GM12801 (cell line): ENCODE measurements around the gene AOPEP.

Source experiments
- TF ChIP-seq, protein P1 (sequence below): IDR thresholded peaks from one replicate; pipeline ENCODE4 v1.5.1; 2011; ENCODE audit warnings: control low read depth; ENCODE audit not compliant: insufficient read length; ENCODE audit errors: extremely low read depth

AOPEP gene

GRCh38 chr9:95005278-95006143 is 279.0 kb downstream of the AOPEP start:
- TF ChIP-seq, protein P1, sequence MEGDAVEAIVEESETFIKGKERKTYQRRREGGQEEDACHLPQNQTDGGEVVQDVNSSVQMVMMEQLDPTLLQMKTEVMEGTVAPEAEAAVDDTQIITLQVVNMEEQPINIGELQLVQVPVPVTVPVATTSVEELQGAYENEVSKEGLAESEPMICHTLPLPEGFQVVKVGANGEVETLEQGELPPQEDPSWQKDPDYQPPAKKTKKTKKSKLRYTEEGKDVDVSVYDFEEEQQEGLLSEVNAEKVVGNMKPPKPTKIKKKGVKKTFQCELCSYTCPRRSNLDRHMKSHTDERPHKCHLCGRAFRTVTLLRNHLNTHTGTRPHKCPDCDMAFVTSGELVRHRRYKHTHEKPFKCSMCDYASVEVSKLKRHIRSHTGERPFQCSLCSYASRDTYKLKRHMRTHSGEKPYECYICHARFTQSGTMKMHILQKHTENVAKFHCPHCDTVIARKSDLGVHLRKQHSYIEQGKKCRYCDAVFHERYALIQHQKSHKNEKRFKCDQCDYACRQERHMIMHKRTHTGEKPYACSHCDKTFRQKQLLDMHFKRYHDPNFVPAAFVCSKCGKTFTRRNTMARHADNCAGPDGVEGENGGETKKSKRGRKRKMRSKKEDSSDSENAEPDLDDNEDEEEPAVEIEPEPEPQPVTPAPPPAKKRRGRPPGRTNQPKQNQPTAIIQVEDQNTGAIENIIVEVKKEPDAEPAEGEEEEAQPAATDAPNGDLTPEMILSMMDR, result no peak

- TF ChIP-seq, protein P1, result no peak
These were observed 280.8 kb downstream of the AOPEP start for GRCh38 chr9:95007226-95007869.

DNA sequence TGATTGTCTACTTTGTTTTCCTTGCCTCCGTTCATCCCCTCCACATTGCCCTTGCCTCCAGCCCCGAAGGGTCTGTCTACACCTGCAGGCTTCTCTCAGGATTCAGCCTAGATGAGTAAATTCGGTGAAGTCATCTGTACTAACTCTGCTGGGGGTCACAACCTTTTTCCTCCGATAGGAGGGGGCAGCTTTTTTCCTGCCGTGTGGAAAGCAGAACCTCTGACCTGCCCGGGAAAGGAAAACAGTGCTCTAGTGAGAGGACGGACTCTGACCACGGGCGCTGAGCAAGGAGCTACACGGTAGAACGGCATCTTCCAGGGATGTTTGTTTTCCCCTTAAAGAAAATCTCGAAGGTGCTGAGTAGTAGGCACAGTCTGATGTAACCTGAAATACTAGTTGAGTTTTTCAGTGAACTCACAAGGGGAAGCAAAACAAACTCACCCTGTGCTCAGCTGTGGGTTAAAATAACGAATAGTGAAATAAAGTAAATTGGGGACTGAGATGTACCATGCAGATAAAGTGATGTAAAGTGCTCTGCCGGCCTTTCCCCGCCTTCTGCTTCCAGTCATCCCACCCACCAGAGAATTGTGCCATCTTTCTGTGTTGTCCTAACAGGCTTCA is 281.8 kb downstream of the AOPEP start:
- TF ChIP-seq, protein P1, result no peak

DNA sequence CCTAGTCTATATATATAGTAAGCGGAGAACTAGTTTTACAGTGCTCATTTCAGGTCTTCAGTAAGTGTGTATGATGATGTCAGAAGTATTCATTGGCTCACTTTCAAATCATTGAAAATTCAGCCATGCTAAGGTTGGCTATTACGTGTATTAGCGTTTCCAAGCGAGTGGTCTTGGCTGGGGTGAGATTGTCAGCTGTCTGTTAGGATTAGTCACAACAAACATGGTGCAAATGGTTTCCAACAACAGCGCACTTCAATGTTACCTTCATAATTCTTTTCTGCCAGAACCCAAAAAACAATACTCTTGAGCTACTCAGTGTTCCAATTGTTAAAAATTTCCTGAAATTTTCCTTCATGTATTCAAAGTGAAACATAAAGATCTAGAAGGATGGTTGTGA is 283.0 kb downstream of the AOPEP start:
- TF ChIP-seq, protein P1, result no peak

DNA sequence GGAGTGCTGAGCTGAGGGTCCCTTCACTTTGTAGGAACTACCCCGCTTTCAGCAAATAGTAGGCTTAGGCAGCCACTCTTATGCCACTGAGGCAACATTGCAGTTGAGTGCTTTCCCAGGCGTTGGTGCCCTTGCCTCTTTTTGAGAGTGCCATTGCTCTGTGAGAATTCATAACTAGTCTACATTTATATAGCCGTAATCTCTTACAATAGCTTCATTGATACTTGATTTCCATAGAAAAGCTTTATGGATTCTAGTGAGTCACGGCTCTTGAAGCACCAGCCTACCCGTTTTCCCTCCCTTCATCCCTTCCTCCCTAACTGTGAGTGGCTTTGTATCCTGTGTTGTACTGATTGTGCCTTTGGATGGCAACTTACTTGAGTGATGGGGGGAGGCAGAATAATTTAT is 283.9 kb downstream of the AOPEP start:
- TF ChIP-seq, protein P1, result no peak

DNA sequence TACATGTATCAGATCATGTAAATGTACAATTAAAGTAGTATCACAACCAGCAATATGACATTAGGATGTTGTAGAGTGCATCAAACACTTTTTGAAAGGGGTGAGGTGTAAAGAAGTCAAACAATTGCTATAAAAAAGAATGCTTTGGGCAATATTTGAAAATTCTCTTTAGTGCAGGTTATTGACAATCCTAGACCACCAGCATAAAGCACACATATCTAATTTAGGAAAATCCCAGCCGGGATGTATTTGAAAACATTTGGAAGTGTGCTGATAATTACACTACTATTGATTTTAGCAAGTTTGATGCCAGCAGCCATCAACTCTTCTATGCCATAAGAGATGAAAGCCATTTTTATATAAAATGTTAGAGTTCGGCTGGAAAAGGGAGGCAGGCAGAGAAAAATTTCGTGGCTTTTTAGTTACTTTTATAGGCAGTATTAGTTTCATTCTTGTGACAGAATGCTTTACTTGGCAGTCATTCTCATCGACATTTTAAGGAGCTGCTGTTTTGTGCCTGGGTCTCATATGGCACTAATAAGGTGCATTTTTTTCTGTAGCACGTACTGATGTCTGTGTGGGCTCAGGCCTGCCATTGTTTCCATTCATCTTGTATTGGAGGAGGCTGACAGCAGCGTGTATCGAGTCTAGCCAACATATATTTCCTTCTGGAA is 285.7 kb downstream of the AOPEP start:
- TF ChIP-seq, protein P1, result no peak

DNA sequence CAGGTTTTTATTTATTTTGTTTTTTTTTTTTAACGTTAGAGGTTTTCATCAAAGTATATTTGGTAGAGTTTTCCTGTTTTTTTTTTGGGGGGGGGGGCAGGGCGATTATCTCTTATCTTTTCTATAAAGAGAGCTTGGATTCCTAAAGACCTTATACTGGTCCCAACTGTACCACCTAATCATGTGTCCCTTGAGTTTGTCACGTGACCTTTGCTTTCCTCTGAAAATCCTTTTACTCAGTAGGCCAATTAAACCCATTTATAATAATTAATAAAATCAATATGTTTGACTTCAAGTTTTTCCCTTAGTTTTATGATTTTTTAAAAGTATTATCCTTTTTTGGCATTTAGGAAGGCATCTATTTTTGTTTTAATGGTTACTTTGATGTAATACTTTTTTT is 286.4 kb downstream of the AOPEP start:
- TF ChIP-seq, protein P1, result no peak
